Right atrium auricular region (tissue), 2 donors: ENCODE data around the gene PPP3CA. TPM values are rescaled to one million over a fixed set of nuclear protein-coding genes. Genes with fewer than 3 reads are reported as not detected.

Experiments used
- DNase-seq: peaks from one replicate; pipeline ENCODE4 v3.0.0-alpha.2; 2019; ENCODE audit warnings: low spot score
- H3K27ac ChIP-seq, 2 donors: fragments of 200-600 bp; sonication (generic); 1 replicate in 1 of 2; 2 replicates in 1 of 2; pipeline ENCODE4 v1.5.1; 2016 to 2019
- H3K27me3 ChIP-seq, 2 donors: fragments of 200-600 bp; sonication (generic); one replicate each; pipeline versions ENCODE4 v1.5.1 to v1.6.0; 2017 to 2019
- H3K36me3 ChIP-seq: fragments of 200-600 bp; sonication (generic); one replicate; pipeline ENCODE4 v1.5.1; 2016
- H3K4me1 ChIP-seq, 2 donors: fragments of 200-600 bp; sonication (generic); one replicate each; pipeline versions ENCODE4 v1.5.1 to v1.6.0; 2017 to 2019
- H3K4me3 ChIP-seq, 2 donors: fragments of 200-600 bp; sonication (generic); 1 replicate in 1 of 2; 2 replicates in 1 of 2; pipeline ENCODE4 v1.5.1; 2017 to 2019; ENCODE audit warnings: mild to moderate bottlenecking in 1 of 2, moderate library complexity in 1 of 2
- H3K9me3 ChIP-seq, 2 donors: fragments of 200-600 bp; sonication (generic); one replicate each; pipeline ENCODE4 v1.5.1; 2019
- total RNA-seq, 2 donors: library from RNA; depleted of rRNA; stranded (reverse); fragments of >200 nt; gene quantifications; one replicate each; pipeline ENCODE4 v1.1.0, GENCODE V29; 2016
- TF ChIP-seq, protein P1 (sequence below), 2 donors: fragments of 200-600 bp; sonication (generic); IDR thresholded peaks; one replicate each; pipeline ENCODE4 v1.5.1; 2019; ENCODE audit warnings: antibody characterized with exemption in 2 of 2

The PPP3CA gene
- total RNA-seq, 2 donors from 2014 or later = 11.2 to 15.7 TPM

DNA sequence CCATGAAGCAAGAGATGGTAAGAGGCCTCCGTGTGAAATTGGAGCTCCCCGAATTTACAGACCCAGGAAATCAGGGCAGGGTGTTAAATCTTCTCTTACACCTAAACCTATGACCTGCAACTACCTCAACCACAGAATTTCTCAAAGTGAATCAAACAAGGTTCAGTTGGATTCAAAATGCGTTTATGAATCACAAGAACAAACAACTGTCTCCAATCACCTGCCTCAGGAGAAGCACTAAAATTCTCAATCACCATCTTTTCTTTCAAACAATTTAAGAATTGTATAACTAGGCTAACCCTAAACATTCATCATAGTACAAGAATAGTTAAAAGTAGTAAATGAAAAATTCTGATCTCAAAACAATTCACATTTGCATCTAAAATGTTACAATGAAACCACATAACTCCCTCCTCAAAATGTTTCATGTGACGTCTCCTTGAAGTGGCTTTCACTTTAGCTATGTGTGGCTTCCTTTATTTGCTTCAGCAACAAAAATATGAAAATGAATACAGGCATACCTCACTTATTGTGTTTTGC is 19.2 kb downstream of the PPP3CA start:
- Histone ChIP-seq H3K4me3 (no peak overlapping the region), H3K9me3 (no peaks in the 10 kb centered on the region), H3K4me1 (peaks cover 0 to 4% of the 10 kb centered on the region in 2 donors), H3K27me3 (no peaks in the 10 kb centered on the region), H3K36me3 (no peaks in the 10 kb centered on the region), H3K27ac (no peak overlapping the region)
- DNase-seq = no peak
- TF ChIP-seq, protein P1, sequence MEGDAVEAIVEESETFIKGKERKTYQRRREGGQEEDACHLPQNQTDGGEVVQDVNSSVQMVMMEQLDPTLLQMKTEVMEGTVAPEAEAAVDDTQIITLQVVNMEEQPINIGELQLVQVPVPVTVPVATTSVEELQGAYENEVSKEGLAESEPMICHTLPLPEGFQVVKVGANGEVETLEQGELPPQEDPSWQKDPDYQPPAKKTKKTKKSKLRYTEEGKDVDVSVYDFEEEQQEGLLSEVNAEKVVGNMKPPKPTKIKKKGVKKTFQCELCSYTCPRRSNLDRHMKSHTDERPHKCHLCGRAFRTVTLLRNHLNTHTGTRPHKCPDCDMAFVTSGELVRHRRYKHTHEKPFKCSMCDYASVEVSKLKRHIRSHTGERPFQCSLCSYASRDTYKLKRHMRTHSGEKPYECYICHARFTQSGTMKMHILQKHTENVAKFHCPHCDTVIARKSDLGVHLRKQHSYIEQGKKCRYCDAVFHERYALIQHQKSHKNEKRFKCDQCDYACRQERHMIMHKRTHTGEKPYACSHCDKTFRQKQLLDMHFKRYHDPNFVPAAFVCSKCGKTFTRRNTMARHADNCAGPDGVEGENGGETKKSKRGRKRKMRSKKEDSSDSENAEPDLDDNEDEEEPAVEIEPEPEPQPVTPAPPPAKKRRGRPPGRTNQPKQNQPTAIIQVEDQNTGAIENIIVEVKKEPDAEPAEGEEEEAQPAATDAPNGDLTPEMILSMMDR (IDR thresholded peaks at IDR 0.05) = no peak

DNA sequence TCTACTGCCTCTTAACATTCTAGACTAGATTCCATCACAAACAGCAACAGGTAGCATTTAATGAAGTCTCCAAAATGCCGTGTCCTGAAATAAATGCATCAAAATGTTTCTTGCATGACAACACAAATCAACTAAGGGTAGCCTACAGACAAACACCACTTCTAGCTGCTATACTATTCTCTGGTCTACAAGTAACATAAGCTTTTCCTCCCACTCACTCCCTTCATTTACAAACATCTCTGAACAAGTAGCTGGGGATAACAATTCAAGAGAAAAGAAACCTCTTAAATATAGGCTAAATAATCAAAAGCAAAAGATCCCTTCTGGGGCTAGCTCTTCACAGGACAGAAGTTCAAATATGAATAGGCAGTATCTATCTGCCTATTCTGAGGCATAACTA is 20.8 kb downstream of the PPP3CA start:
- H3K36me3 ChIP-seq = no peaks in the 10 kb centered on the region
- no peak for DNase-seq
- H3K4me1 ChIP-seq = peaks cover 0 to 4% of the 10 kb centered on the region in 2 donors
- no peaks in the 10 kb centered on the region for H3K27me3 ChIP-seq
- H3K27ac ChIP-seq = no peak overlapping the region
- no peaks in the 10 kb centered on the region for H3K9me3 ChIP-seq
- TF ChIP-seq, protein P1 (IDR thresholded peaks at IDR 0.05) = no peak
- no peak overlapping the region for H3K4me3 ChIP-seq

DNA sequence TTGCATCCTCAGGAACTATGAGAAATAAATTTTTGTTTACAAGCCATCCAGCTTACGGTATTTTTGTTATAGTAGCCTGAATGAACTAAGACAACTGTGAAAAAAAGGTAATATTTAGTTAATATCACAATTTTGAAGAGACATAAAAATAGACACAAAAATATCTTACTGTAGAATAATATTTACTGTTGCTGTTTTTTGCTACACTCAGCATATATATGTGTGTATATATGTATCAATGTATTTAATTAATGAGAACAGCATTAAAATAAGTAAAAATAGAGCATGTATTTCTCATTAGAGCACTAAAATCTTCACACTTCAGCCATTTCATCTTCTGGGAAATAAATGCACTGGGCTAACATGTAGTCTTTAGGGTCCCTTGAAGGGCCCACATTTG is 24.6 kb downstream of the PPP3CA start:
- Histone ChIP-seq H3K4me1 (no peaks in the 10 kb centered on the region), H3K27me3 (no peaks in the 10 kb centered on the region), H3K9me3 (no peaks in the 10 kb centered on the region), H3K27ac (no peak overlapping the region), H3K4me3 (no peak overlapping the region), H3K36me3 (no peaks in the 10 kb centered on the region)
- TF ChIP-seq, protein P1 (IDR thresholded peaks at IDR 0.05) = no peak
- no peak for DNase-seq

DNA sequence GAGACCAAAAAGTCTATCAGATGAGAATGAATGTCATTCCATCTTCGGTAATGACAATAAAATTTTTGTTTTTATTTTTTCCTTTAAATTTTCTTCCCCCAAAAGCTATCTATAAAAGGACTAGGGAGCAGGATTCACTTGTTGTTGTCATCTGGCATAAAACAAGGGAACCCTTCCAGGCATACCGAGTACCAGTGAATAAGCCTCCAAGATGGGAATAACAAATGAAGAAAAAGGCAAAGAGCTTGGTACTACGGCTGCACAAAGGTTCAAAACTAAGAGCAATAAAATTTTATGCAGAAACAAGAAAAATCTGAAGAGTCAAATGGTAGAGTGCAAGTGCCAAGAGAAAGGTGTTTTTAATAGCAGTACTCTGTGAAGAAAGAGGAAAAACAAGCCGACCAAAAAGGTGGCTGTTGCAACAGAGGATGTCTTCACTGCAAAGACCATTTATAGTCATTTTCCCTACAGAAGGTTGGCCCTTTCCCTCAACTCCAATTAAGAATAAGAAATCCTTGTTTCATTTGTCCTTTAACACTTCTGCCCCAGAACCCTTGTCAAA is 25.8 kb downstream of the PPP3CA start:
- Histone ChIP-seq H3K36me3 (no peaks in the 10 kb centered on the region), H3K27ac (peak overlapping the region in 1 of 2 donors; percentile 37), H3K27me3 (no peaks in the 10 kb centered on the region), H3K4me3 (no peak overlapping the region), H3K4me1 (no peaks in the 10 kb centered on the region), H3K9me3 (no peaks in the 10 kb centered on the region)
- TF ChIP-seq, protein P1 (IDR thresholded peaks at IDR 0.05) = no peak
- DNase-seq = no peak

DNA sequence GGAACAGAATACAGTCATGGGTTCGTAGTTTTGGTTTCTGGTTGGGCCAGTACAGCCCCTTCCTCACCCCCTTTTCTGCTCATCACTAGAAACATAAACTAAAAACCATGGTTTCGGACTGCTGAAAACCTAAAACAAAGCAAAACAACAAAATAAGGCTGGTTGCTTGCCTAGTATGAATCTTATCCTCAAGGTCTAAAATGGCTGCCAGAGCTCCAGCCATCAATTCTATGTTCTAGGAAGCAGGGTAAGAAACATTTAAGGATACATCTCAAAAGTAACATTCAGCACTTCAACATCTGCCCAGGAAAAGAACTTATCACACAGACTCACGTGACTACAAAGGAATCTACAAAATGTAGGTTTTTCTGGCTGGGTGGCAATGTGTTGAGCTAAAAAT is 31.5 kb downstream of the PPP3CA start:
- peaks cover 0 to 8% of the 10 kb centered on the region in 2 donors for H3K9me3 ChIP-seq
- no peak overlapping the region for H3K4me3 ChIP-seq
- DNase-seq = no peak
- TF ChIP-seq, protein P1 (IDR thresholded peaks at IDR 0.05) = no peak
- H3K27me3 ChIP-seq = no peaks in the 10 kb centered on the region
- H3K36me3 ChIP-seq = no peaks in the 10 kb centered on the region
- no peaks in the 10 kb centered on the region for H3K4me1 ChIP-seq
- no peak overlapping the region for H3K27ac ChIP-seq

DNA sequence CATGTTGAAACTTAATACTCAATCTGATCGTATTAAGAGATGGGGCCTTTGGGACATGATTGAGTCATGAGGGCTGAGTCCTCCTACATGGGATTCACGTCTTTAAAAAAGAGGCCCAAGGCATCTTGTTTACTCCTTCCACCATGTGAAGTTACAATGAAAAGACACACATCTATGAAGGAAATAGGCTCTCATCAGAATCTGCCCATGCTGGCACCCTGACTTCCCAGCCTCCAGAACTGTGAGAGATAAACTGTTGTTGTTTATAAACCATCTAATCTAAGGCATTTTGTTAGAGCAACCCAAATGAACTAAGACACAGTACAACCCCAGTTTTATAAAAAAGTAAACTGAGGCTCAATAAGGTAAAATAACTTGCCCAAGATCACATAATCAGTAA is 32.3 kb downstream of the PPP3CA start:
- Histone ChIP-seq H3K4me1 (no peaks in the 10 kb centered on the region), H3K27ac (no peak overlapping the region), H3K27me3 (no peaks in the 10 kb centered on the region), H3K4me3 (no peak overlapping the region), H3K9me3 (peaks cover 0 to 8% of the 10 kb centered on the region in 2 donors), H3K36me3 (no peaks in the 10 kb centered on the region)
- no peak for DNase-seq
- TF ChIP-seq, protein P1 (IDR thresholded peaks at IDR 0.05) = no peak
